ENCODE results near the gene SYNPO2L.

DNA sequence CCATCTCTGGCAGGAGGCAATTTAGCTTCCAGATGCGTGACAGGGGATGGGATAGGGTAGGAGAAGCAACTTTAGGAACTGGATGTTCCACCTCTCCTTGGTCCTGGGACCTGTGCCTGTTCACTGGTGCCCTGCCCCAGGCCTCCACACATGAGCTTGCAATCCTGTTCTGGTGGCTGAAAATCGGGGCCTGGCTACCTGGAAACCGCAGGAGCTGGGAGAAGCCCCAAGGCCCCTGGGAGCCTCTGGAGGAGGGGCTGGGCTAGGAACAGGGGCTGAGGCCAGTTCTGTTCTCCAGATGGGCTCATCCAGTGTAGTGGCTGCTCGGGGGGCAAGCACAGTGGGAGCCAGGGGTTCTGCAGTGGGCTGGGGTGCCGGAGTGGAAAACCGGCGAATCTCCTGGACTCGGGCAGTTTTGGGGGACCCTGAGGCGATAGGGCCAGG, 9.2 kb downstream of the SYNPO2L start:
- TF ChIP-seq, protein P1, sequence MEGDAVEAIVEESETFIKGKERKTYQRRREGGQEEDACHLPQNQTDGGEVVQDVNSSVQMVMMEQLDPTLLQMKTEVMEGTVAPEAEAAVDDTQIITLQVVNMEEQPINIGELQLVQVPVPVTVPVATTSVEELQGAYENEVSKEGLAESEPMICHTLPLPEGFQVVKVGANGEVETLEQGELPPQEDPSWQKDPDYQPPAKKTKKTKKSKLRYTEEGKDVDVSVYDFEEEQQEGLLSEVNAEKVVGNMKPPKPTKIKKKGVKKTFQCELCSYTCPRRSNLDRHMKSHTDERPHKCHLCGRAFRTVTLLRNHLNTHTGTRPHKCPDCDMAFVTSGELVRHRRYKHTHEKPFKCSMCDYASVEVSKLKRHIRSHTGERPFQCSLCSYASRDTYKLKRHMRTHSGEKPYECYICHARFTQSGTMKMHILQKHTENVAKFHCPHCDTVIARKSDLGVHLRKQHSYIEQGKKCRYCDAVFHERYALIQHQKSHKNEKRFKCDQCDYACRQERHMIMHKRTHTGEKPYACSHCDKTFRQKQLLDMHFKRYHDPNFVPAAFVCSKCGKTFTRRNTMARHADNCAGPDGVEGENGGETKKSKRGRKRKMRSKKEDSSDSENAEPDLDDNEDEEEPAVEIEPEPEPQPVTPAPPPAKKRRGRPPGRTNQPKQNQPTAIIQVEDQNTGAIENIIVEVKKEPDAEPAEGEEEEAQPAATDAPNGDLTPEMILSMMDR (IDR thresholded peaks at IDR 0.05), result no peak
- TF ChIP-seq POLR2A (IDR thresholded peaks at IDR 0.05) (no peak), POLR2AphosphoS5 (IDR thresholded peaks at IDR 0.05) (no peak)
